GOT3 (cell line): ENCODE results near the gene MYLK4.

Experiments
- DNase-seq: peaks from one replicate; lab custom pipeline; 2025; ENCODE audit warnings: mixed read lengths; lab: John Stamatoyannopoulos, UW

Gene MYLK4

DNA sequence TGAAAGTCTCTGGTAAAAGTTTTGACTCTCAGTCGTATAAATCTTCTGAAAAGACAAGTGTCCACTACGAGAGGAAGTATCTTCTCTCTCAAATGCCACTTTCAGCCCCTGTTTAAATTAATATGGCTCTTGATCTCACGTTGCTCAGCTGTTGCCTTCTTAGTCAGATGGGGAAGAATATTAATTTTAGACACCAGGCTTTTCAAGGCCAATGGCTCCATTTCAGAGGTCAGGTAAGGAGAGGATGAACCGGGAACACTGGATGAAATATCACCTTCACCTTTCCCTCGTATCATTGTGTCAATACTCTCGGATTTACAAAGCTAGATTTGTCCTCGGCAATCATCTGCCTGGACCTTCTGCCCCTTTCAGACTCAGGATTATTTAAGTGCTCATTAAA is at the start of gene MYLK4:
Gene MYLK4 (minus strand): TSS at position 91 of the 400 bp plus-strand sequence. CDS start 1,628 bp downstream, outside the sequence.
- no peak for DNase-seq

DNA sequence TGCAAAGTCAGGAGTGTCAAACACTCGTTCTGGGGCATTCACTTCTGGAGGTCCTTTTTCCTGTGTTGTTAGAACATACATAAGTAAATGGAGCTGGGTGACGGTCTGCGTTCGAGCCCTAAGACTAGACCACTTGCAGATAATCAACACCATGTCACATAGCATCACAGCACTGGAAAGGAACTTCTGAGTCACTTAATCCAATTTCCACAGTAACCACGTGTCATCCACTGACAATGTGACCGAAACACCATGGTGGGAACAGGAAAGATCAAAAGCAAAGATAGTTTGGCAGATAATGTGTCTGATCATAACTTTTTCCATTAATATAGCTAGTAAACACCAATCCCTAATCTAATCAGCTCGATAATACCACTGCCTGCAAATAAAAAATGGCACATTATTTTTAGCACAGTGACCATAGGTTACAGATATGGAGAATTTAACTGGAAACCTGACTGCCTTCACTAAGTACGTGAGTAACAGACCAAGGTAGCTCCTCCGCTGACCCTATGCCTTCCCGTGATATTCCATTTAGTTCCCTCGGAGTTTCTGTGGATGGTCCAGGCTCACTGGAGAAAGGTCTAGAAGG is 49.3 kb upstream of the MYLK4 start:
- no peak for DNase-seq

DNA sequence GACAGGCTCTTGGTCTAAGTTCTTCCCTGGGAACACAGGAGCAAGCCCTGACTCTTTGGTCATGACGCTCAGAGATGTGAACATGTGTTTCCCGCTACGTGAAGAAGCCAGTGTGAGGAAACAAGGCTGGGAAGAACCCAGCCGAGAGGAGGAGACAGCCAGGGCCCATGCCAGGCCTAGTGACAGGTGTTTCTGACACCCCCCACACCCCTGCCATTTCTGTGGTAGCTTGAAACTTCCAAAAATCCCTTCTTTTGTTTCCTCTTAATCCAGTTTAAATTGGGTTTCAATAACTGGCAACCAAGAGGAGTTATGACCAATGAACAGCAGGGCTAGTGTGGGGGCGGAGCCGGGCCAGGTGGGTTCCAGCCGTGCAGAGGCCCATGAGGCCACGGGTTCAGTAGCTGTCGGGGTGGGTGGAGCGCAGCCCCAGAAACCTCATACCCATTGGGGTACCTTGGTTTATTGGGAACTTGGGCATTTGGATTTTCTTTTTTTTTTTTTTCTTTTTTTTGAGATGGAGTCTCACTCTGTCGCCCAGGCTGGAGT is 47.9 kb upstream of the MYLK4 start:
- DNase-seq: no peak

DNA sequence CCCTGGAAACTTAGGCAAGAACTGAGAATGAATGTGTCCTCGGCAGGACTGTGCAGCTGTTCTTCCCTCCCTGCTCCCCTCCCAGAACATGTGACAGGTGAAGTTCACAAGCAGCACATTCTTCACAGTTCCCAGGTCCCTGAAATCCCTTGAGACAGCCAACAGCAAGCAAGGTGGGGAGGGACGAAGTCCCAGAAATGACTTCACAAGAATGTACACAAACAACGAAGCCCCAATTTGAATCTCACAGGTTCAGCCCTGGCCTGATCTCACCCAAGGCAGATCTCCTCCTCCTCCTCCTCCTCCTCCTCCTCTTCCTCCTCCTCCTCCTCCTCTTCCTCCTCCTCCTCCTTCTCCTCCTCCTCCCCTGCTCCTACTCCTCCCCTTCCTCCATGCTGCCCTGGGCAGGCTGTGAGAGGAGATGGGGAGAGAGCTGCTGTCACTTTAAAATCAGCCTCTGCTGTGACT is 46.9 kb upstream of the MYLK4 start:
- no peak for DNase-seq

DNA sequence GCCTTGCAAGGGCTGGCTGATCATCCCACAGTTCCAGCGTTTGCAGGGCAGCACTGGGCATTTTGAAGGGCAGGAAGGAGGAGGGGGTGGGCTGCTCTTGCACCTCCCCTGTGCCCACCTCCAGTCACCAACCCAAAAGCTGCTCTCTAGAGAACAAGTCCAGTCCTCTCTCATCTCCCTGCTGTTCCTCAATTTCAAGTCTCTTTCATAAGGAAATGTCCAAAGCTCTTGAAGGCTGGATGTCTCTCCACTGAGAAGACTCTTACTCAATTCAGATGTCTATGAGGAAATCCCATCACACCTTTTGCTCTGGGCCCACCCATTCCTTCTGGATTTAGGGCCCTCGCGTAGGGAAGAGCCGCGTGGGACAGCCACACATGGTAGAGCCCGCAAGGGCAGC is 46.1 kb upstream of the MYLK4 start:
- DNase-seq: no peak

DNA sequence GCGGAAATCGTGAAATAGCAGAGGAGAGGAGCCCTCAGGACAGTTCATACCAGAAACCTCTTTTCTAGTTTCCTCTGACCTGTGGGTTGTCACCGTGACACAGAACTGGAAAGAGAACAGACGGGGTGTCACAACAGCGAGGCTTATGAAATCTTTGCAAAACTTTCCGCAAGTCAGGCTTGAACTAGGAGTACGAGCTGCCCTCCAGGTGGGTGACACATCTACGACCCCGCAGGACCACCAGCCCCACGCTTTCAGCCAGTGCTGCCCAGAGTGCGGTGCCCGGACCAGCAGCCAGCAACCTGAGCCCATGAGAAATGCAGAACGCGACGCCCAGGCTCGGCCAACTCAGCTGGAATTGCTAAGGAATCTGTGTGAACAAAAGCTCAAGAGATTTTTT is 45.2 kb upstream of the MYLK4 start:
- no peak for DNase-seq

DNA sequence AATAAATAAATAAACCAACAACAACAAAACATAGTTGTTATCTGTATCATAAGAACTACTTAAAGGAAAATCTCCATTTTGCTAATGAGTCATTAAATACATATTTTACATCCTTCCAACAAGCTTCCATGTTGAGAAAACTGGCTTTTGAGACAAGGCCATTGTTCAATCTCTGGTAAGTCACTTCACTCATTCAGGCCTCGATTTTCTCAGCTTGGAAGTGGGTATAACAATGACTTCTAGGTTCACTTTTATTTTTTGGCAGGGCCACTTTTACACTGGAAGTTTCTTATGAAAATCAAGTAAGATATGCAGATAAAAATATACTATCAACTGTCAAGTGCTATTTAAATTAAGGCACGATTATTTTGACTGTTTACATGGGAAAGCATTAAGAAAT is 44.4 kb upstream of the MYLK4 start:
- DNase-seq: no peak

DNA sequence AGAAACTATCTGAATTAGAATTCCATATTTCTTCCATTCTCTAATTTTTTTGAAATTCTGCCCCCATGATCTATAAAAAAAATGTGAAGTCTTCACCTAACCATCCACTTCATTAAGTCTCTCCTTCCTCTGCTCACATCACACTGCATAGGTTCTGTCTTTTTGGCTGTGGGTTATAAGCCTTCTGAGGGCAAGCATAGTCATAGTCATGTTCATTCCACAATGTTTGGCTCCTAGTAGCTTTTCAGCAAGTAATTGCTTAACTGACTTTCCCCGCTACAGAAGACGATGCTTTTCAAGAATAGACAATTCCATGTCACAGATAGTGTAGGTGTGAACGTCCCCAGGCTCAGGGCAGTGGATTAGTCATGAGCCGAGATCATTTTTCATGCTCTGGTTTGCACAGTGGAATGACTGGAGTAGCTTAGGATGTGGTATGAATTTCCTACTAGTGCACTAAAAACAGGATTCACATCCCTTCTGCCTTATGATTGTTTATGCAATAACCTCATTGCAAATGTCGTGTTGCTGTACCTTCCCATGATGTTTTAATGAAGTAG is 43.5 kb upstream of the MYLK4 start:
- DNase-seq: no peak

DNA sequence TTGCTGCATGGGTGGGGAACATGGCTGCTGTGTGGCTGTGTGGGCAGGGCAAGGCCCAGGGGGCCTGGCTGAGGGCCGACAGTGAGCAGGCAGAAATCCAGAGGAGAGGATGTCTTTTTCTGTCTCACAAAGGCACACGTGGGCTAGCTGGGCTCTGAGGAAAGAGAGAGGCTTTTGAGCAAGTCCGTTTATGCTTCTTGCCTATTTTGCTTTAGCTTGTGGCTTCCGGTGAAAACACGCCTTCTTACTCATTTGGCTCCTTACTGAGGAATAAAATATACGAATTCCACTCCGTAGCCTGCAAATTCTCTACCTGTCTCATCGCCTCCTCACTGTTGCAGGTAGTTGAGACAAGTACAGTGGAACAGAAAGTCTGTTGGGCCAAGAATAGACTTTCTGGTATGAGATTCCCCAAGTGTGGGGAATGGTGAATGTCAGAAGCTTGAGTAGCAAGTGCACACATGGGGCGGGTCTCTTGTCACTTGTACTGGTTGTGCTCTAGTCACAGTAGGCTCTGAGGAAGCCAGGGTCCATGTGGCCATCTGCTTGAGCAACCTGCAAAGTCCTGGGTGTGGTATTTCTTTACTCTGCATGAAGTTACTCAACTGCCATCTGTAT is 42.9 kb upstream of the MYLK4 start:
- DNase-seq: no peak

DNA sequence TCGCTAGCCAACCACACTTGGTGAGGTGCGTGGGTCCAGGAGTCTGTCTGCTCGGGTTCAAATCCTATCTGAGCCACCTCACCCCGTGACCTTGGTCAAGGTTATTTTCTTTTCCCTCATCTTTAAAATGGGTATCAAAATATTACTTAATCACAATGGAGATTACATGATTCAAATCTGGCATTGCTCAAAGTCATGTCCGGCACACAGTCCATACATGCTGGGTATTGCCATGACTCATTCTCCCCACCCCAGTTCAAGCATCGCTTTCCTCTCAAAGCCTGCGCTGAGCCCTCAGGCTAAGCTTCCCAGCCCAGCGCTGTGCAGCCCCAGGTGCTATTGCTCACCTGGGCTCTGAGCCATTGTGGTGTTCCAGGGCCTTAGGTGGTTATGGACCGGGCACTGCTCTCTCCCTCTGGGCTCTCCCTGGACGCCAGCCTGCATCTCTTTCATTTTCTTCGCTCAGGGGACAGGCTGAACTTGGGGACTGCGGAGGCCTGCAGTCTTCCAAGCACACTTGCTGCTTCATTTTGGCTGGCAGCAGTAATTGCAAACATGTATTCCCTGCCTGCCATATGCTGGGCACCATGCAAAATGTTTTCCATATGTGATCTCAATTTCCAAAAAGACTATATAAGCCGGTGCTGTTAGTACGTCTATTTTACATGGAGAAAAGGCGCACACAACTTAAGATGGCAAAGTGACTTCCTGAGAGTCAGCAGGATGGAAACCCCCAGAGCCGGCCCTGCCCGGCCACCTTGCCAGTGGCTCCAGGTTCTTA is 41.8 kb upstream of the MYLK4 start:
- no peak for DNase-seq

DNA sequence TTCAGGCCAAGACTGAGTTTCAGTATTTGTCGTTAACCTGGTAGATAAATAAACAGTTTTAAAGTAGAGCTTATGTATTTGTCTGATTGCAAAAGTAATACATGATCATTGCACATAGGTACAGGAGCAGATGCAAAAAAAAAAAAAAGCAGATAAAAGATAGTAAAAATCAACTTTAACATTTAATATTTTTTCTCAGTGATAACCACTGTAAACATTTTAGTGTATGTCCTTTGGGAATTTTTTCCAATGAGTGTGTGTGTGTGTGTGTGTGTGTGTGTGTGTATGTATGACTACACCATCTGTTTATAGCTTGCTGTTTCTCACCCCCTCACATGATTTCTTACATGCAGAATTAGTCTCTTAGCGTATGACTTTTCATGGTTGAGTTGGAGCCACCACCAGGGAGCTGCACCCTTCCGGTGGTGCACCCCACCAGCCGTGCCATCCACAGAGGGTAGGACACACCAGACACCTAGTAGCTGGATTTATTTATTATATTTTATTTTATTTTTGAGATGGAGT is 40.8 kb upstream of the MYLK4 start:
- no peak for DNase-seq

DNA sequence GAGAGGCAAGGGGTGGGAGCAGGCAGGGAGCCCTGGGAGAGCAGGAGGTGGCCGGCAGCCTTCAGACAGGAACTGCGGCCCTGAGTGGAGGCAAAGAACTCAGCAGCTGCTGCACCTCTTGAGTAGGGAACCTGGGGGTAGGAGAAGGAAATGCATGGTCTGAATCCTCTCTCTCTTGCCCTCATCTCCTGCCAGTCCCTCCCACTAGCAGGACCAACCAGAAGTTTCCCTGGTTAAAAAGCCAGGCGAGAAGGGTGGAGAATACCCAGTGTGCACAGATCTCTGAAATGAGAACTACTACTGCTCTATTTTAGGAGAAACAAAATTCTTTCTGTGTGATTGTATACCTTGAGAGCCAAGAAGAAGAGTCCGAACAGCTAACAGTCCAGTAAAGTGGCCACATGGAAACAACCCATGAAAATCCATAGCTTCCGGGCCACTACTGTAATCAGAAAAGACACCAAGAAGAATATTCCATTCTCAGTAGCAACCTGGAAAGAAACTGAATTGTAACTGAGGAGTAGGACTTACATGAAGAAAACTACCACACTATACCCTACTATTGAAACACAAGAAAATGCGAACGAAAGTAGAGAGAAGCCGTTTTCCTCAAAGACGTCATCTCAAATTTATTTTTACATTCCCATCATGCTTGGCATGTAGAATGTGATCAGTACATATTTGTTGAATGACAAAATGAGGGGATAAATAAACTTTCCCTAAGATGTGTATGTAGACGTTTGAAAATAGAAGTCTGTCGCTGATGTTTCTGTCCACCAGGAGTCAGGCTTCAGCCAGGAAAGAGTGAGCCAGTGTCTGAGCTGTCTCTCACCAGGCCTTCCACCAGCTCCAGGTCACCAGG is 40.1 kb upstream of the MYLK4 start:
- no peak for DNase-seq

DNA sequence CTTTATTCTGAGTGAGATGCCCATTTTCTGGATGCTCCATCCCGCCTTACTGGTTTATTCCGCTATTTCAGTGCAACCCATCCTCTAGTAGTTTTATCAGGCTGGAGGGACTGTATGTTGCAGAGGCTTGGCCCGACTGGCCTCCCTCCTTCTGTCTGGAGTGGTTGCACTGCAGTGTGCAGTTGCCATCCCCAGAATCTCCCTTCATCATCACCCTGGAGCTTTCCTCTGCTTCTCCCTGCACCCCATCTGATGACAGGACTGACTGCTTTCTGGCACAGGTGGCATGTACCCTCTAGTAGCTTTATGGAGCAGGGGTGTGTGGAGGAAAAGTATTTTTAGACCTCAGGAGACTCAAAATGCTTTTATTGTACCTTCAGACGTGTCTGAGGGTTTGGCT is 35.5 kb upstream of the MYLK4 start:
- DNase-seq: no peak

DNA sequence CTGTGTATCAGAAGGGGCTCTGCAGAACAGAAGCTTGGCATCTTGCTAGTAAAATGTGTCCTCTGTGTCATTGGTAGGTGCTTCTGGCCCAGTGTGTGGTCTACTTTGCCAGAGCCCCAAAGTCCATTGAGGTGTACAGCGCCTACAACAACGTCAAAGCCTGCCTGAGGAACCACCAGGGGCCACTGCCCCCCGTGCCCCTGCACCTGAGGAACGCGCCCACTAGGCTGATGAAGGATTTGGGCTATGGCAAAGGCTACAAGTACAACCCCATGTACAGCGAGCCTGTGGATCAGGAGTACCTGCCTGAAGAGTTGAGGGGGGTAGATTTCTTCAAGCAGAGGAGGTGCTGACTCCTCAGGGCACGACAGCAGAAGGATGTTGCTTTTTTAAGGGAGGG is 34.2 kb upstream of the MYLK4 start:
- DNase-seq: no peak

DNA sequence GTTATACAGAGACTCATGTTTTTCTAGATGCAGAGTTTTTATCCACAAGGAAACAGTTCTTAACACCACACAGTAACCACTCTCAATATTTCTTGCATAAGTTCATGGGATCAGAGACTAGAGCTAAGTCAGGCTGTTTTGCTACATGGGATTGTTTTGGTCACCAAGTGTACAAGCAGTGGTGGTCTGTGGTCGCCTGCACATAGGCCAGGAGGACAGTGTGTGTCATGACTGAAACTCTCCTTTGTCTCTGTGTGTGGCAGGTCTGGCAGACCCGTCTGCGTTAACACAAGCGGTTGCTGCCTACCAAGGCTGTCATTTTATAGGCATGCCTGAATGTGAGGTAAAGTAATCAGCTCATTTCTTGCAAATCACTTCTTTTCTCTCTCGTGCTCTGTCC is 33.3 kb upstream of the MYLK4 start:
- no peak for DNase-seq

DNA sequence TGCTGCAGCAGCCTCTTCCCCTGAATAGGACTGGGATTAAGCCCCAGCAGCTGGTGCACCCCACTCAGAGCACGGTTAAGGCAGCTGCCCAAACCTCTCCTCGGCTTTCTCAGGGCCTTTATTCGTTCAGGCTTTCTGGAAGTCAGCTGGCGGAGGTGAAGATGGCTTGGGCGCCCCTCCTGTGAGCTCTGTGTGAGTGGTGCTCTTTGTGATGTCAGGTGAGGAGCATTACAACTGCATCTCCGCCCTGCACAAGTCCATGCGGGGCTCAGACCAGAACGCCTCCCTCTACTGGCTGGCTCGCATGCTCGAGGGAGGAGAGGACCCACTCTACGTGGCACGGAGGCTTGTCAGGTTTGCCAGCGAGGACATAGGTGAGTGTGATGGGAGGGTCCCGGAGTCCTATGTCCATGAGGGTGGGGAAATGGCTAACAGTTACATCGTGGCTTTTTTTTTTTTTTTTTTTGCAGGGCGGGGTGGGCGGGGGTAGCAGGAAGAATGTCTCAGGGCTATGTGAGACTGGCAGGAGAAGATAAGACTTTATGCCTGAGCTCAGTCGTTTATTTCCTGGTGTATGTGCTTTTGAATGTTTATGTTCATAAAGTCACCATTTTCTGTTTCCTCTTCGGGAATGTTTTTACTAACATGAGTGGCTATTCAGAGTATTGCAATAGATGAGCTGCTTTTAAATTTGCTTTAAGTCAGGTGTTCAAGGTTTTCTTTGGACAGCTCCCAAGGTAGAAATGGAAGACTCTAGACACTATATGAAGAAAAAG is 32.7 kb upstream of the MYLK4 start:
- DNase-seq: no peak

DNA sequence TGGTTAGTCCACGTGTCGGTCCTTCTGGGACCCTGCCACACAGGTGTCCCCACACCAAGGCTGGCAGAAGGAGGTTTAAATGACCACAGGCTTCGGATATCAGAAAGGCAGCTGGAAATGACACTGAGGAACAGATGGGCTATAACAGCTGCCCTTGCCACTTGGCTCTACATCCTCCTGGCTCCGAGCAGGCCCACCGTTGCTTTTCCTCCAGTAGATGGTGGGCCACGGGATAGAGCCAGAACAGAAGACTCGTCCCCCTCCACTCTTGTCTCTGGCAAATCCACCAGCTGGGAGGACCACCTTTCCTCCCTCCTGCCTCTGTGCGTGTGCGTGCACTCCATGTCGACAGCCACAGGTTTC is 32.1 kb upstream of the MYLK4 start:
- DNase-seq: no peak

DNA sequence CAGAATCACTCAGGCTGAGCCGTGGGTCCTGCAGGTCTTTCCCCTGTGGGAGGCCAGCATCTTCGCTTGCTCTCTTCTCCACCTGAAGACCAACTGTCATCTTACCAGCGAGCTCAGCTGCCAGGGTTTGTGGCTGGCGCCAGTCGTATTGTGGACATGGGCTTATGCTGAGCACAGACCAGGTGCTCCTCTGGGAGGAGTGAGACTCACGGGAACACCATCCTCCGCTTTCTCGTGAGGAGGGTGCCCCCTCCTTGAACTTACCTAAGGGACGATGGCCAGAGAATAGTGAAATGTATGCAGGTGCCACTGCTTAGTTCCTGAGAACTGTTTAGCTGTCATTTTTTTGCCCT is 31.6 kb upstream of the MYLK4 start:
- no peak for DNase-seq

DNA sequence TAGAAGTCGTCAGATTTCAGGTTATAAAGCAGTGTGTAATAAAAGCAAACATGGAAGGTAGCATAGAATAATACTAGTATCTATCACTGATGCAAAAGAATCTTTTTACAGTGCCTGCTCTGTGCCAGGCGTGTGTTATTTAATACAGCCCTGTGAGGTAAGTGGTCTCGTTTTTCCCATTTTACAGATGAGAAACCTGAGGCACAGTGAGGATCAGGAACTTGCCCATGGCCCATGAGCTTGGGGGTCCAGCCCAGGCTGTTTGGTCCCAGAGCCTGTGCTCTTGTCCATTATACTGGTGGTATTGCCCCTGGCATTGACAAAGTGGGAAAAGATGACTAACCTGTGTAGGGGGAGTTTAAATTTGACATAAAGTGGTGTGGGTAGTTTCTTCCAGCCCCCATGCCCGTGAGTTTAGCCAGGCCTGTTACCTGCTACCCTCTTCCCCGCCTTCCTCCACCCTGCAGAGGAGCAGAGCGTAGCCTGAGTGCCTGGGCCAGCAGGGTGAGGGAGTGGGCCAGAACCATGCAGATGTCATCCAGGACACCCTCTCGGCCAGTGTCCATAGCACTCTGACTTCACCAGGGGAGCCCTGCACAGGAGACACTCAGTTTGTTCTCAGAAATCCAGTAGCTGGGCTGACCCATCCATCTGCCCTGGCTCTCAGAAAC is 31.1 kb upstream of the MYLK4 start:
- DNase-seq: no peak

DNA sequence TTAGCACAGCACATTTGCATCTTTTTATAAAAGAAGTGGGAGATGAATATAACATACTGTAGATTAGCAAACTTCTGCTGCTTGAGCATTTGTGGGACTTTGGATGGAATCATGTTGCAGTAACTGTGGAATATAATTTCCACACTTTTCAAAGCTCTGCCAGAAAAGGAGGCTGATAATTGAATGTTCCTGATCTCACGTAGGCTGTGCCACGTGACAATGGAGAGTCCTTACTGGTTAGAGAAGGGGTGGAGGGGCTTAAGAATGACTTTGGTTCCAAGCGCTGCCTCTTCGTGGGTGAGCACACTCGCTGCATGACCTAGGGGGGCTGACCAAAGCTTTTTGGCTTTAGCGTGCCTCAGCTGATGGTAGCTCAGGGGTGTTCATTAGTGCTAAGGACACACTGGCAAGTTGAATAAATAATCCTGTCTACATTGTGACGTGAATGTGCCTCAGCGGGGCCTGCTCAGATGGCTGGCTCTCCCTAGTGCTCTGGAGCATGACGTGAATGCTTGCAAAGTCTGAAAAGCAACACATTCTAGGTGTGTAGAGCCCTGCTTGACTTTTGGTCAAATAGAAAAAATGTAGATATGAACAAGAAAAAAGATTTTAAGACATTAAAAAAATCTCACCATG is 29.5 kb upstream of the MYLK4 start:
- no peak for DNase-seq
